Tibial nerve (tissue), 3 donors: ENCODE results near the gene PAX8.

Experiments
- CTCF ChIP-seq, 5 experiments: fragments of 200-600 bp in 3 of 5; fragments of 450-650 bp in 2 of 5; sonication (generic) in 3 of 5; IDR thresholded peaks; one replicate each; pipeline ENCODE4 v1.5.1; 2016 to 2019; ENCODE audit warnings: antibody characterized with exemption in 5 of 5, mild to moderate bottlenecking in 3 of 5, moderate library complexity in 2 of 5
- POLR2A ChIP-seq, 2 donors: fragments of 450-650 bp; IDR thresholded peaks; one replicate each; pipeline ENCODE4 v1.6.1; 2017; ENCODE audit warnings: antibody characterized with exemption in 2 of 2, mild to moderate bottlenecking in 2 of 2, moderate library complexity in 2 of 2

DNA sequence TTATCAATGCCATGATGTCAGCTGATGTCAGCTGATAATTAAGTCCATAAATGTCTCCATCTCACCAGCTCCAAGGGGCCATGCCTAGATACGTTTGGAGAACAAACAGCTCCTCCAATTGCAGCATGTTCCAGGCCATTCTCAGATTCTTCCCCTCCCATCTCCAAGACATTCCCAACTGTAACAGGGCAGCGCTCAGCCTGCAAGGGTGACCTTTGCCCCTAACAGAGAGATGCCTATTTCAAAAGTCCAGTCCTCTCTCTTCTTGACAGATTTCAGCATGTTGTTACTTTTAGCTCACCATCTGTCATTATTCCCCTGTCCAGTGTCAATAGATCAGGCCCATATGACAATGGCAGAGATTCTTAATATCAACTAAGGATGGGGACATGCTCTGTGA is 95.0 kb downstream of the PAX8 start:
- TF ChIP-seq CTCF (IDR thresholded peaks at IDR 0.05) = no peak
- no peak for TF ChIP-seq POLR2A (IDR thresholded peaks at IDR 0.05)
